ENCODE measurements around the gene FRZB. TPM values are rescaled to one million over a fixed set of nuclear protein-coding genes. Genes with fewer than 3 reads are reported as not detected.

FRZB gene
- total RNA-seq, 2 experiments from 2014 or later = not detected

- CTCF ChIA-PET = interaction anchor here (0.6 to 1.6 kb wide), 2 partner anchors 163 to 167 kb away, joined by 3 read pairs; no protein-coding TSS in a partner anchor
- Mint-ChIP-seq H3K4me1 (ENCODE audit: low read depth) (no peaks in the 10 kb centered on the region), H3K9me3 (no peaks in the 10 kb centered on the region), H3K27me3 (peaks cover 18% of the 10 kb centered on the region), H3K27ac (no peak overlapping the region), H3K36me3 (no peaks in the 10 kb centered on the region), H3K4me3 (no peak overlapping the region)
- no peak for DNase-seq
- POLR2A ChIA-PET = no interaction called here
- intact Hi-C loops (cut with micrococcal nuclease) = no loop called here
Measured at GRCh38 chr2:182807319-182807718, 59.1 kb downstream of the FRZB start.

- Mint-ChIP-seq H3K36me3 (no peaks in the 10 kb centered on the region), H3K27ac (no peak overlapping the region), H3K4me3 (no peak overlapping the region), H3K4me1 (ENCODE audit: low read depth) (no peaks in the 10 kb centered on the region), H3K9me3 (no peaks in the 10 kb centered on the region), H3K27me3 (peaks cover 18% of the 10 kb centered on the region)
- intact Hi-C loops (cut with micrococcal nuclease) = no loop called here
- no peak for DNase-seq
- ChIA-PET CTCF (no interaction called here), POLR2A (no interaction called here)
Measured at GRCh38 chr2:182804128-182804527, 62.3 kb downstream of the FRZB start.

GRCh38 chr2:182798736-182799135, 67.7 kb downstream of the FRZB start:
- Mint-ChIP-seq H3K27ac (no peak overlapping the region), H3K4me1 (ENCODE audit: low read depth) (no peaks in the 10 kb centered on the region), H3K9me3 (no peaks in the 10 kb centered on the region), H3K4me3 (no peak overlapping the region), H3K27me3 (peaks cover 17% of the 10 kb centered on the region), H3K36me3 (no peaks in the 10 kb centered on the region)
- CTCF ChIA-PET = no interaction called here
- DNase-seq = no peak
- POLR2A ChIA-PET = no interaction called here
- intact Hi-C loops (cut with micrococcal nuclease) = no loop called here

- Mint-ChIP-seq H3K27ac (no peak overlapping the region), H3K36me3 (peaks cover 2% of the 10 kb centered on the region), H3K27me3 (peaks cover 7% of the 10 kb centered on the region), H3K9me3 (no peaks in the 10 kb centered on the region), H3K4me1 (ENCODE audit: low read depth) (no peaks in the 10 kb centered on the region), H3K4me3 (no peak overlapping the region)
- CTCF ChIA-PET = no interaction called here
- DNase-seq = no peak
- intact Hi-C loops (cut with micrococcal nuclease) = no loop called here
- POLR2A ChIA-PET = no interaction called here
Measured at GRCh38 chr2:182792441-182792840, 74.0 kb downstream of the FRZB start.

- ChIA-PET POLR2A (no interaction called here), CTCF (interaction anchor here (0.9 to 3.5 kb wide), 5 partner anchors 9 to 211 kb away, joined by 3 to 20 read pairs (median 4); no protein-coding TSS in a partner anchor)
- Mint-ChIP-seq H3K4me1 (ENCODE audit: low read depth) (no peaks in the 10 kb centered on the region), H3K4me3 (no peak overlapping the region), H3K36me3 (peaks cover 16% of the 10 kb centered on the region), H3K9me3 (peaks cover 6% of the 10 kb centered on the region), H3K27ac (no peak overlapping the region), H3K27me3 (no peaks in the 10 kb centered on the region)
- DNase-seq = no peak
- intact Hi-C loops (cut with micrococcal nuclease) = loop anchor here (1.0 kb wide), 1 partner anchor 196 kb away; no protein-coding TSS in a partner anchor
Measured at GRCh38 chr2:182784777-182785176, 81.7 kb downstream of the FRZB start.

- Mint-ChIP-seq H3K27me3 (no peaks in the 10 kb centered on the region), H3K4me3 (no peak overlapping the region), H3K9me3 (peaks cover 6% of the 10 kb centered on the region), H3K27ac (no peak overlapping the region), H3K36me3 (peaks cover 18% of the 10 kb centered on the region), H3K4me1 (ENCODE audit: low read depth) (no peaks in the 10 kb centered on the region)
- ChIA-PET CTCF (interaction anchor here (0.9 to 3.5 kb wide), 4 partner anchors 21 to 212 kb away, joined by 3 to 20 read pairs (median 4); no protein-coding TSS in a partner anchor), POLR2A (no interaction called here)
- intact Hi-C loops (cut with micrococcal nuclease) = loop anchor here (1.0 kb wide), 1 partner anchor 196 kb away; no protein-coding TSS in a partner anchor
- no peak for DNase-seq
Measured at GRCh38 chr2:182784058-182784706, 82.3 kb downstream of the FRZB start.

Other genes starting within 250 kb of the FRZB start
- 10 to 100 TPM; 59.0 to 63.6 TPM for gene DNAJC10, start 150.4 kb downstream of the FRZB start, total RNA-seq
- gene NCKAP1, start 171.8 kb upstream of the FRZB start, total RNA-seq = 10 to 100 TPM; 18.8 to 21.7 TPM
- 1 to 10 TPM; 2.1 to 2.7 TPM for gene DUSP19, start 212.1 kb upstream of the FRZB start, total RNA-seq